ENCODE results near the gene FCHO1.

DNA sequence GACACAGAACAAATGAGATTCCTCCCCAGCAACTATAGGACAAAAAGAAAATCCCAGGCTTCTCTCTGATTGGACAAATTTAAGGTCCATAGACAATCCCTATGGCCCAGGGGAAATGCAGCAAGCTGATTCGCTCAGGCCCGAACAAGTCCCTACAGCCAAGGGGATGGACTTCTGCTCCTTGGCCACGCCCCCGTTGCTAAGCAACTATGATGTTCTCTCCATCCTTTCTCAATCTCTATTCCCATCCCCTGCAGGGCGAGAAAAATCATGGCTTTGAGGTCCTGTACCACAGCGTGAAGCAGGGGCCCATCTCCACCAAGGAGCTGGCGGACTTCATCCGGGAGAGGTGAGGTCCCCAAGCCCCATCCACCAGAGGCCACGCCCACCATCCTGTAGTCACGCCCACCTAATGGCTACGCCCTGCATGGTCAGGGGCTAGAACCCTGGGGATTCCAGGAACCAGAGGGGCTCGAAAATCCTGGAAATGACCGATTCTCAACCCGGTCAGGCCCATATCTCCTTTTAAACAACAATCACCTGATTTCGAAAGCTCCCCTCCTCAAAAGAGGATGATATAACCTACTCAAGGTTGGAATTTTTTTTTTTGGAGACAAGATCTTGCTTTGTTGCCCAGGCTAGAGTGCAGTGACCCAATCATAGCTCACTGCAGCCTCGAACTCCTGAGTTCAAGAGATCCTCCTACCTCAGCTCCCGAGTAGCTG is 11.4 kb downstream of the FCHO1 start:
- TF ChIP-seq, protein P1, sequence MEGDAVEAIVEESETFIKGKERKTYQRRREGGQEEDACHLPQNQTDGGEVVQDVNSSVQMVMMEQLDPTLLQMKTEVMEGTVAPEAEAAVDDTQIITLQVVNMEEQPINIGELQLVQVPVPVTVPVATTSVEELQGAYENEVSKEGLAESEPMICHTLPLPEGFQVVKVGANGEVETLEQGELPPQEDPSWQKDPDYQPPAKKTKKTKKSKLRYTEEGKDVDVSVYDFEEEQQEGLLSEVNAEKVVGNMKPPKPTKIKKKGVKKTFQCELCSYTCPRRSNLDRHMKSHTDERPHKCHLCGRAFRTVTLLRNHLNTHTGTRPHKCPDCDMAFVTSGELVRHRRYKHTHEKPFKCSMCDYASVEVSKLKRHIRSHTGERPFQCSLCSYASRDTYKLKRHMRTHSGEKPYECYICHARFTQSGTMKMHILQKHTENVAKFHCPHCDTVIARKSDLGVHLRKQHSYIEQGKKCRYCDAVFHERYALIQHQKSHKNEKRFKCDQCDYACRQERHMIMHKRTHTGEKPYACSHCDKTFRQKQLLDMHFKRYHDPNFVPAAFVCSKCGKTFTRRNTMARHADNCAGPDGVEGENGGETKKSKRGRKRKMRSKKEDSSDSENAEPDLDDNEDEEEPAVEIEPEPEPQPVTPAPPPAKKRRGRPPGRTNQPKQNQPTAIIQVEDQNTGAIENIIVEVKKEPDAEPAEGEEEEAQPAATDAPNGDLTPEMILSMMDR (optimal IDR thresholded peaks at IDR 0.05 in 1 of 3, IDR thresholded peaks at IDR 0.05 in 1 of 3, conservative IDR thresholded peaks at IDR 0.05 in 1 of 3; ENCODE audit: extremely low read depth in 1 of 3, insufficient read depth in 2 of 3, low read length in 3 of 3) = no peak
- no peak for TF ChIP-seq EZH2 (IDR thresholded peaks at IDR 0.05; ENCODE audit: low read length)

All from keratinocyte (primary cell).